OCI-LY1 (cell line): Measurements from ENCODE around the gene TTLL11.

ENCODE experiments used
- H2AFZ ChIP-seq: fragments of 200-600 bp; sonication (generic), shearing (Covaris generic); 2 replicates; pipeline ENCODE4 v1.6.0; 2014; ENCODE audit warnings: antibody characterized with exemption, mild to moderate bottlenecking, low read length
- H3F3A ChIP-seq: fragments of 200-600 bp; sonication (generic), shearing (Covaris generic); 2 replicates; pipeline ENCODE4 v1.6.0; 2014; ENCODE audit warnings: mild to moderate bottlenecking, antibody characterized with exemption, low read length, moderate library complexity; ENCODE audit not compliant: insufficient read depth
- H3K27ac ChIP-seq: fragments of 200-600 bp; sonication (generic); 2 replicates; pipeline ENCODE4 v1.5.1; 2014; ENCODE audit warnings: low read length, mixed run types, mild to moderate bottlenecking, low read depth; ENCODE audit not compliant: poor library complexity, severe bottlenecking
- H3K27me3 ChIP-seq: fragments of 200-600 bp; sonication (generic); 2 replicates; pipeline ENCODE4 v1.6.0; 2014; ENCODE audit warnings: antibody characterized with exemption, mild to moderate bottlenecking, low read length, moderate library complexity; ENCODE audit not compliant: insufficient read depth
- H3K36me3 ChIP-seq: fragments of 200-600 bp; sonication (generic); 2 replicates; pipeline ENCODE4 v1.6.1; 2014; ENCODE audit warnings: mild to moderate bottlenecking, antibody characterized with exemption, low read length, moderate library complexity, mixed read lengths; ENCODE audit not compliant: insufficient read depth
- H3K4me1 ChIP-seq: fragments of 200-600 bp; sonication (generic); 2 replicates; pipeline ENCODE4 v1.5.1; 2014; ENCODE audit warnings: mild to moderate bottlenecking, low read length, moderate library complexity; ENCODE audit not compliant: insufficient read depth, severe bottlenecking
- H3K4me2 ChIP-seq: fragments of 200-600 bp; sonication (generic), shearing (Covaris generic); 2 replicates; pipeline ENCODE4 v1.6.1; 2014; ENCODE audit warnings: low read length
- H3K4me3 ChIP-seq: fragments of 200-600 bp; sonication (generic); 2 replicates; pipeline ENCODE4 v1.5.1; 2014; ENCODE audit warnings: low read length, low read depth, mild to moderate bottlenecking, mixed read lengths; ENCODE audit not compliant: poor library complexity, severe bottlenecking
- H3K79me2 ChIP-seq: fragments of 200-600 bp; shearing (Covaris generic); 2 replicates; pipeline ENCODE4 v1.6.1; 2016; ENCODE audit warnings: mixed run types, low read length, mixed read lengths; ENCODE audit not compliant: insufficient read depth
- H3K9ac ChIP-seq: fragments of 200-600 bp; sonication (generic), shearing (Covaris generic); 2 replicates; pipeline ENCODE4 v1.6.1; 2014; ENCODE audit warnings: mild to moderate bottlenecking, low read length, mixed read lengths
- H3K9me2 ChIP-seq: fragments of 200-600 bp; sonication (generic), shearing (Covaris generic); 2 replicates; pipeline ENCODE4 v1.6.1; 2014; ENCODE audit warnings: low read depth, mild to moderate bottlenecking, low read length, mixed read lengths
- H3K9me3 ChIP-seq: fragments of 200-600 bp; shearing (Covaris generic); 2 replicates; pipeline ENCODE4 v1.6.1; 2014; ENCODE audit warnings: low read length, mixed read lengths
- H4K20me1 ChIP-seq: fragments of 200-600 bp; sonication (generic), shearing (Covaris generic); 2 replicates; pipeline ENCODE4 v1.6.0; 2016; ENCODE audit warnings: mild to moderate bottlenecking, low read length; ENCODE audit not compliant: insufficient read depth
- CTCF ChIP-seq: fragments of 200-600 bp; sonication (generic), shearing (Covaris generic); IDR thresholded peaks from 2 replicates; pipeline ENCODE4 v1.5.1; 2017; ENCODE audit warnings: mild to moderate bottlenecking, antibody characterized with exemption, low read length, moderate library complexity, mixed read lengths
- EZH2 ChIP-seq: fragments of 200-600 bp; sonication (generic), shearing (Covaris generic); IDR thresholded peaks from 2 replicates; pipeline ENCODE4 v1.8.0; 2017; ENCODE audit warnings: borderline replicate concordance, mixed run types, mild to moderate bottlenecking, antibody characterized with exemption, low read length, moderate library complexity, mixed read lengths

Gene TTLL11

DNA sequence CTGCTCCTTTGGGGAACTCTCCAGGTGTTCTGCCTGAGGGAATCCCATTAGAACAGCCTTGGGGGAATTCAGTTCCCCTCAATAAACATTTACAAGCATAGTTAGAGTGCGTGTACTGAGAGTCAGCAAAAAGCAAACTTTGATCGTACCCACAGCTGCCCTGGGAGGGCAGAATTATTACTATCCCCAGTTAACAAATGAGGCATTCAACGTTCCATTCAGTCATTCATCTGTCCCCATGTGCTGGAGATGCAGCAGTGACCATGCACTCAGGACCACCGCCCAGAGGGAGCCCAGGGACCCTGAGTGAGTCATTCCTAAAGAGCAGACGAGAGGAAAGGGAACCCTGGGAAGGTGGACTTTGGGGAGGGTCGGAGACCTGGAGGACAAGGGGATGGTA is 19.1 kb upstream of the TTLL11 start:
- no peaks in the 10 kb centered on the region for H3K9me2 ChIP-seq
- no peaks in the 10 kb centered on the region for H4K20me1 ChIP-seq
- H3F3A ChIP-seq: no peaks in the 10 kb centered on the region
- H3K9ac ChIP-seq: no peak overlapping the region
- no peak overlapping the region for H3K4me3 ChIP-seq
- H3K27ac ChIP-seq: no peak overlapping the region
- no peak overlapping the region for H2AFZ ChIP-seq
- H3K79me2 ChIP-seq: no peaks in the 10 kb centered on the region
- H3K4me1 ChIP-seq: no peaks in the 10 kb centered on the region
- no peak overlapping the region for H3K4me2 ChIP-seq
- H3K36me3 ChIP-seq: no peaks in the 10 kb centered on the region; the same call in 1 of the 2 replicates
- no peak for TF ChIP-seq CTCF
- TF ChIP-seq EZH2: no peak
- peaks cover 4% of the 10 kb centered on the region; the same call in 1 of the 2 replicates for H3K27me3 ChIP-seq
- no peaks in the 10 kb centered on the region for H3K9me3 ChIP-seq

DNA sequence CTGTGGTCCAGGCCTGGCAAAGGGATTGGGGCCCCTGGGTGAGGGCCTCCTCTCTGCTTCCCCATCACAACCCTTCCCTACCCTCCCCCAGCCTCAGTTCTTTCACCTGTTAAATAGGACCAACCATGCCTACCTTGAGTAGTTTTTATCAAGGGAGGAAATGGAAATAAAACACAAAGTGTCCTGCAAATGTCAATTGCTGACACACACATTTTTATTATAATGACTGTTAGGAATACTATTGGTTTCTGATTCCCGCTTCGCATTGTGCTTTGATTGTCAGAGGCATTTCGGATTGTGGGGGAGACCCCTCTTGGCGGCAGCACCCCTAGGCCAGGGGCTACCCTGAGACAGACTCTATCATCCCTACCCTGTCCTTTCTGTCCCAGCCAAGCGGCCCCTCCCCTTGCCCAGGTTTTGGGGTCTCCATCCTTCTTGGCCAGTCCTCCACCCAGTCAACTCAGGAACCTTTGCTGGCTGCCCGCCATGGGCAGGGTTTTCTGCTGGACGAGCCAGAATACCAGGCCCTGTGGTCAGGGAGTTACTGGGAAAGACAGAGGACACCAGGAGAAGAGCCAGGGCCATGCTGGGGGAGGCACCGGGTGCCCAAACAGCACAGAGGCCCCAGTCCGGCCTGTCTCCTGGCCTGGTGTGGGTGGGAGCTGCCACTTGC is 18.4 kb upstream of the TTLL11 start:
- TF ChIP-seq CTCF: no peak
- TF ChIP-seq EZH2: no peak
- Histone ChIP-seq H3K4me1 (no peaks in the 10 kb centered on the region), H3K27ac (no peak overlapping the region), H3K9me2 (no peaks in the 10 kb centered on the region), H3K36me3 (no peaks in the 10 kb centered on the region), H3K4me2 (no peak overlapping the region), H3K4me3 (no peak overlapping the region), H4K20me1 (no peaks in the 10 kb centered on the region), H3K9me3 (no peaks in the 10 kb centered on the region), H3F3A (no peaks in the 10 kb centered on the region), H3K79me2 (no peaks in the 10 kb centered on the region), H3K9ac (no peak overlapping the region), H3K27me3 (peaks cover 4% of the 10 kb centered on the region; the same call in 1 of the 2 replicates), H2AFZ (no peak overlapping the region)

- Histone ChIP-seq H3K79me2 (no peaks in the 10 kb centered on the region), H3K36me3 (no peaks in the 10 kb centered on the region), H3K9me3 (no peaks in the 10 kb centered on the region), H3K4me3 (no peak overlapping the region), H3F3A (no peaks in the 10 kb centered on the region), H3K4me2 (no peak overlapping the region), H3K27ac (no peak overlapping the region), H2AFZ (no peak overlapping the region), H3K4me1 (no peaks in the 10 kb centered on the region), H3K9ac (no peak overlapping the region), H4K20me1 (no peaks in the 10 kb centered on the region), H3K9me2 (no peaks in the 10 kb centered on the region), H3K27me3 (peaks cover 4% of the 10 kb centered on the region; the same call in 1 of the 2 replicates)
- TF ChIP-seq CTCF (no peak), EZH2 (no peak)
Observed at GRCh38 chr9:122110100-122110833, 17.2 kb upstream of the TTLL11 start.
